ENCODE data around the gene GJC1. TPM values are rescaled to one million over a fixed set of nuclear protein-coding genes. Genes with fewer than 3 reads are reported as not detected.
A peak's percentile ranks its signal among the peaks of the same experiment; 100 is the strongest.
"Not testable (repeated sequence)": the region's sequence is repeated elsewhere in the genome, so short reads cannot be mapped to it uniquely, and the experiment has no call there.

GJC1 gene
- total RNA-seq, 3 donors from 2014 or later, result 2.3 to 4.6 (median 4.3) TPM

DNA sequence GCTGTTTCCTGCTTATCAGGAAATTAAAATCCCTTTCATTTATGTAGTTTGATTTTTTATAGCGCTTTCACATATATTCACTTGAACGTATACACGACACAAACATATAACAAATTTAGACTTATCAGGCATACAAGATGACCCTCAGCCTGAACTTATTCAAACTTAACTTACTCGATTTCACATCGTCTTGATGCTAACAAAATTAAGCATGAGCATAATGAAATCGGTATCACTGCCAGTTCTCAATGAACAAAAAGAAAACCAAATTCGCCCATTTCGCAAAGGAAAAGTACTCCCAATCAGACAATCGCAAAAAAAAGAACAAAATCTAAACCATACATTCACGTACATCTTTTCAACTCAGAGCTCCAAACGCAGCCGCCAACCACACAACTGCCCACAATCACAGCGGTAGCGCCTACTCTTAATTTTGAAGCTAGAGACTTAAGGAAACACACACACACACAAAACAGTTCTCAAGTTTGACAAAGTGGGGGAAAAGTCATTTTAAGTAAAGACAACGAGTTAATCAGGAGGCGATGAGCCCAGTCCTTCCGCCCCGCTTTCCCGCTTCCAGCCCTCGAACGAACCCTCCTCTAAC is 1.1 kb downstream of the GJC1 start:
- peak overlapping the region; percentile 51 to 76 (median 57) for H3K4me3 ChIP-seq
- no peaks in the 10 kb centered on the region for H3K9me3 ChIP-seq
- no peaks in the 10 kb centered on the region for H3K36me3 ChIP-seq
- H3K27ac ChIP-seq, result peak overlapping the region; percentile 41 to 78
- no peak for DNase-seq (ENCODE audit: low spot score in 2 of 2)
- intact Hi-C loops (cut with DNase I; ENCODE audit: low total_unique reads), result no loop called here
- H3K27me3 ChIP-seq, result peaks cover 9 to 67% of the 10 kb centered on the region in 2 donors
- TF ChIP-seq POLR2A (IDR thresholded peaks at IDR 0.05) (no peak), POLR2AphosphoS5 (IDR thresholded peaks at IDR 0.05) (peak in 2 of 3 donors; percentile 20 to 48)
- TF ChIP-seq, protein P1, sequence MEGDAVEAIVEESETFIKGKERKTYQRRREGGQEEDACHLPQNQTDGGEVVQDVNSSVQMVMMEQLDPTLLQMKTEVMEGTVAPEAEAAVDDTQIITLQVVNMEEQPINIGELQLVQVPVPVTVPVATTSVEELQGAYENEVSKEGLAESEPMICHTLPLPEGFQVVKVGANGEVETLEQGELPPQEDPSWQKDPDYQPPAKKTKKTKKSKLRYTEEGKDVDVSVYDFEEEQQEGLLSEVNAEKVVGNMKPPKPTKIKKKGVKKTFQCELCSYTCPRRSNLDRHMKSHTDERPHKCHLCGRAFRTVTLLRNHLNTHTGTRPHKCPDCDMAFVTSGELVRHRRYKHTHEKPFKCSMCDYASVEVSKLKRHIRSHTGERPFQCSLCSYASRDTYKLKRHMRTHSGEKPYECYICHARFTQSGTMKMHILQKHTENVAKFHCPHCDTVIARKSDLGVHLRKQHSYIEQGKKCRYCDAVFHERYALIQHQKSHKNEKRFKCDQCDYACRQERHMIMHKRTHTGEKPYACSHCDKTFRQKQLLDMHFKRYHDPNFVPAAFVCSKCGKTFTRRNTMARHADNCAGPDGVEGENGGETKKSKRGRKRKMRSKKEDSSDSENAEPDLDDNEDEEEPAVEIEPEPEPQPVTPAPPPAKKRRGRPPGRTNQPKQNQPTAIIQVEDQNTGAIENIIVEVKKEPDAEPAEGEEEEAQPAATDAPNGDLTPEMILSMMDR (IDR thresholded peaks at IDR 0.05), result no peak
- H3K4me1 ChIP-seq, result peaks cover 0 to 4% of the 10 kb centered on the region in 2 donors

DNA sequence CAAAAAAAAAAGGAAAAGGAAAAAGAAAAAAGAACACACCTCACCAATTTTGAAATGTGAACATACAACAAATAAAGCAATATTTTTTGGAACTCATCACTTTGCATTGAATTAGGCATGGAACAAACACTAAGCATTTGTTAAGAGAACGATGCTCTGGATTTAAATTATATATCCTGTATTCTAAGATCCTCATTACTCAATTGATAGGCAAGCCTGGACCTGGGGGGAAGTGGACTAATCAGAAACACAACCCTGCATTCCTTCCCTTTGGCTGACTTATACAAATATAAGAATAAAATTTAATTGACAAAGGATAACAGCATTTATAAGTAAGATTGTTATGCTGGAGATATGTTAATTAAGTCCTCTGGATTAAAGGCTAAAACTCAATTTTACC is 2.2 kb downstream of the GJC1 start:
- no peak for DNase-seq (ENCODE audit: low spot score in 2 of 2)
- H3K4me3 ChIP-seq, result peak overlapping the region in 1 of 3 donors; percentile 5
- TF ChIP-seq POLR2AphosphoS5 (IDR thresholded peaks at IDR 0.05) (no peak), POLR2A (IDR thresholded peaks at IDR 0.05) (no peak)
- TF ChIP-seq, protein P1 (IDR thresholded peaks at IDR 0.05), result no peak
- H3K27me3 ChIP-seq, result peaks cover 9 to 69% of the 10 kb centered on the region in 2 donors
- peaks cover 0 to 4% of the 10 kb centered on the region in 2 donors for H3K4me1 ChIP-seq
- intact Hi-C loops (cut with DNase I; ENCODE audit: low total_unique reads), result no loop called here
- no peaks in the 10 kb centered on the region for H3K9me3 ChIP-seq
- H3K36me3 ChIP-seq, result no peaks in the 10 kb centered on the region
- no peak overlapping the region for H3K27ac ChIP-seq

DNA sequence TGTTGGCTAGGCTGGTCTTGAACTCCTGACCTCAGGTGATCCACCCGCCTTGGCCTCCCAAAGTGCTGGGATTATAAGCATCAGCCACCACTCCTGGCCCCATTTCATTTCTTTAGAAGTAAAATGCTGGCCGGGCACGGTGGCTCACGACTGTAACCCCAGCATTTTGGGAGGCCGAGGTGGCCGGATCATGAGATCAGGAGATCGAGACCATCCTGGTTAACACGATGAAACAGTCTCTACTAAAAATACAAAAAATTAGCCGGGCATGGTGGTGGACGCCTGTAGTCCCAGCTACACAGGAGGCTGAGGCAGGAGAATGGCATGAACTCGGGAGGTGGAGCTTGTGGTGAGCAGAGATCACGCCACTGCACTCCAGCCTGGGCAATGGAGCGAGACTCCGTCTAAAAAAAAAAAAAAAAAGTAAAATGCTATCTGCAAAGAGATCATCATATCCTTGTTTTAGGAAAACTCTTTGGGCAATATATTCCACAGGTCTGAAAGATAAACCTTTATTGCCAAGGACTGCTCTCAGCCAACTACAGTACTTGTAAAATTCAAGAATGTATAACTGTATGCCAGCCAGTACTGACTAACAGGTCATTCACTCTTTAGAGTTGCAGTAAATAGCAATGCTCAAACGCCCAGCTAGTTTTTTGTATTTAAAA is 3.8 kb downstream of the GJC1 start:
- intact Hi-C loops (cut with DNase I; ENCODE audit: low total_unique reads), result no loop called here

DNA sequence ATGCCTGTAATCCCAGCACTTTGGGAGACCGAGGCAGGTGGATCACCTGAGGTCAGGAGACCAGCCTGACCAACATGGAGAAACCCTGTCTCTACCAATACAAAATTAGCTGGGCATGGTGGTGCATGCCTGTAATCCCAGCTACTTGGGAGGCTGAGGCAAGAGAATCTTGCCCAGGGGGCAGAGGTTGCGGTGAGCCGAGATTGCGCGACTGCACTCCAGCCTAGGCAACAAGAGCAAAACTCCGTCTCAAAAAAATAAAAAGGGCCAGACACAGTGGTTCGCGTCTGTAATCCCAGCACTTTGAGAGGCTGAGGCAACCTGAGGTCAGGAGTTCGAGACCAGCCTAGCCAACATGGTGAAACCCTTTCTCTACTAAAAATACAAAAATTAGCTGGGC is 4.9 kb downstream of the GJC1 start:
- H3K27ac ChIP-seq; intact Hi-C loops (cut with DNase I; ENCODE audit: low total_unique reads): not testable (repeated sequence)
- peaks cover 9 to 55% of the 10 kb centered on the region in 2 donors for H3K27me3 ChIP-seq

More for the DNA sequence above, 3.8 kb downstream of the GJC1 start:
- no peaks in the 10 kb centered on the region for H3K36me3 ChIP-seq
- TF ChIP-seq POLR2AphosphoS5 (IDR thresholded peaks at IDR 0.05) (no peak), POLR2A (IDR thresholded peaks at IDR 0.05) (no peak)
- TF ChIP-seq, protein P1 (IDR thresholded peaks at IDR 0.05), result no peak
- H3K4me3 ChIP-seq, result no peak overlapping the region
- H3K27me3 ChIP-seq, result peaks cover 9 to 64% of the 10 kb centered on the region in 2 donors
- H3K4me1 ChIP-seq, result peaks cover 0 to 4% of the 10 kb centered on the region in 2 donors
- H3K27ac ChIP-seq, result no peak overlapping the region
- H3K9me3 ChIP-seq, result no peaks in the 10 kb centered on the region
- DNase-seq (ENCODE audit: low spot score in 2 of 2), result no peak

DNA sequence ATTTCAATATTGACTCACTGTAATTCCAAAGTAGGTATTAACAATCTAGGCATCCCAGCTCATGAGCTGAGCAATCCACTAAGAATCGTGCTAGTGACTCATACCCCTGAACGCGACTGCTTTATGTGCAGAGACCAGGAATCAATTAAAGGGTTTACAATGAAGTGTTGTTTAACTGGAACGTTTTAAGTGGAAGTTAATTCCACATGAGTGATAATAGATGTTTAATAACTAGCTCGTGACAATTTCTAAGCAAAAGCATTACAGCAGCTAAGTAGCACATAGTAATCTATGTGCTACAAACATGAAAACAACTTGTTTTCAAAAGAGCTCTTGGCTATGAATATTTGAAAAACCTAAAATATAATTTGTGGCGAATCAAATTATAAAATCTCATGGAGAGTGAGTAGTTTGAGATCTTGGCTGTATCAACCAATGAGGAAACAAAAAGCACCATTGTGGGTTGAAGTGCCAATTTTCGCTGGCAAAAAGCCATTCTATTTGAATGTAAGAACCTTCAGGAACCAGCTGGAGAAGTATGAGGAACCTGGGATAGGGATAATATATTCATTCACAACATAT is 9.4 kb downstream of the GJC1 start:
- intact Hi-C loops (cut with DNase I; ENCODE audit: low total_unique reads), result no loop called here
- Histone ChIP-seq H3K27ac (peak overlapping the region in 1 of 2 donors; percentile 9), H3K4me3 (no peak overlapping the region), H3K36me3 (no peaks in the 10 kb centered on the region), H3K27me3 (peaks cover 0 to 12% of the 10 kb centered on the region in 2 donors), H3K9me3 (no peaks in the 10 kb centered on the region), H3K4me1 (no peaks in the 10 kb centered on the region)
- no peak for DNase-seq (ENCODE audit: low spot score in 2 of 2)
- TF ChIP-seq POLR2AphosphoS5 (IDR thresholded peaks at IDR 0.05), result no peak
- TF ChIP-seq POLR2A (IDR thresholded peaks at IDR 0.05), result no peak
- TF ChIP-seq, protein P1 (IDR thresholded peaks at IDR 0.05), result no peak

More for the DNA sequence above, 4.9 kb downstream of the GJC1 start:
- not testable (repeated sequence) for H3K9me3 ChIP-seq; H3K36me3 ChIP-seq; H3K4me3 ChIP-seq; H3K4me1 ChIP-seq; DNase-seq (ENCODE audit: low spot score in 2 of 2)

DNA sequence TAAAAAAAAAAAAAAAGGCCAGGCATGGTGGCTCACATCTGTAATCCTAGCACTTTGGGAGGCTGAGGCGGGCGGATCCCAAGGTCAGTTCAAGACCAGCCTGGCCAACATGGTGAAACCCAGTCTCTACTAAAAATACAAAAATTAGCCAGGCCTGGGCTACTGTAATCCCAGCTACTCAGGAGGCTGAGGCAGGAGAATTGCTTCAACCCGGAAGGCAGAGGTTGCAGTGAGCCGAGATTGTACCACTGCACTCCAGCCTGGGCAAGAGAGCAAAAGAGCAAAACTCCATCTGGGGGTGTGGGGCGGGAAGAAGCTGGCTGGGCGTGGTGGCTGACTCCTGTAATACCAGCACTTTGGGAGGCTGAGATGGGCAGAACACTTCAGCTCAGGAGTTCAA is 11.6 kb downstream of the GJC1 start:
- H3K4me1 ChIP-seq; H3K36me3 ChIP-seq; DNase-seq (ENCODE audit: low spot score in 2 of 2); H3K27ac ChIP-seq; H3K27me3 ChIP-seq; H3K9me3 ChIP-seq; intact Hi-C loops (cut with DNase I; ENCODE audit: low total_unique reads); H3K4me3 ChIP-seq: not testable (repeated sequence)

All from breast epithelium (tissue), 4 donors.